GM12872 (cell line): ENCODE results near the gene ATP5F1E.

Source experiments
- CTCF ChIP-seq: IDR thresholded peaks from 3 replicates; pipeline ENCODE4 v1.5.1; 2011; ENCODE audit warnings: low read depth, mild to moderate bottlenecking, low read length, moderate library complexity; ENCODE audit not compliant: insufficient read depth

The ATP5F1E gene

GRCh38 chr20:58996226-58996611 lies 35.9 kb downstream of the ATP5F1E start:
- TF ChIP-seq CTCF, result no peak

DNA sequence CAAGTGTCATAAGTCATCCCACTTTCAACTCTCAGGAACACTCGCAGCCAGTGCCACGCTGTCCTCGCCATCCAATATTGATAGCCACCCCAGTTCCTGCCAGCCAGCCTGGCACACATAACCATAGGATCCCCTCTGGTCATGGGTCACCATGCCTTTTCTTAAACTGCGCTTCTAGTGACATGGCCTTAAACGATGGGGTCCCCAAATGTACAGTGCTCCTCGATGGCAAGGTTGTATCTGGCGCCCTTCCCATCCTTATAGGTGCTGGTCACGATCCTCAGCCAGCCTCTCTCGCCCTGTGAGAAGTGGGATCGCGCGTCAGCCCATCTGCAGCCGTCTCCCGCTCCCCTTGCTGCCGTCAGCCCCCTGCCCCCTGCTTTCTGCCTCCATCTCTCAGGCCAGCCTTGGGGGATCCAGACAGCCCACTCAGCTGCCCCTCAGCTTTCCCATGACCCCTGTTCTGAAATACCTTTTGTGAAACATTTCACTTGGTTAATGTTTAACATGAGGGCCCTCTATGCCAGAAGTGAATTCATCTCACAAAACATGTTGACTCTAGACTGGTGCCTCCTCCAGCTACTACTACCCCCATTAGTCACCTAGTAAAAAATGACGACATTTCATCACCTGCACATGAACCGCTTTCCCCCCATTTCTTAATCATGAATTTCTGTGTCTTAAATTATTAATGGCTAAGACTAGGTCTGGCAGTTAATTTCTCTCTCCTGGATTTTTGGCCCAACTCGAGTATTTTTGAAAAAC lies 36.5 kb downstream of the ATP5F1E start:
- no peak for TF ChIP-seq CTCF

DNA sequence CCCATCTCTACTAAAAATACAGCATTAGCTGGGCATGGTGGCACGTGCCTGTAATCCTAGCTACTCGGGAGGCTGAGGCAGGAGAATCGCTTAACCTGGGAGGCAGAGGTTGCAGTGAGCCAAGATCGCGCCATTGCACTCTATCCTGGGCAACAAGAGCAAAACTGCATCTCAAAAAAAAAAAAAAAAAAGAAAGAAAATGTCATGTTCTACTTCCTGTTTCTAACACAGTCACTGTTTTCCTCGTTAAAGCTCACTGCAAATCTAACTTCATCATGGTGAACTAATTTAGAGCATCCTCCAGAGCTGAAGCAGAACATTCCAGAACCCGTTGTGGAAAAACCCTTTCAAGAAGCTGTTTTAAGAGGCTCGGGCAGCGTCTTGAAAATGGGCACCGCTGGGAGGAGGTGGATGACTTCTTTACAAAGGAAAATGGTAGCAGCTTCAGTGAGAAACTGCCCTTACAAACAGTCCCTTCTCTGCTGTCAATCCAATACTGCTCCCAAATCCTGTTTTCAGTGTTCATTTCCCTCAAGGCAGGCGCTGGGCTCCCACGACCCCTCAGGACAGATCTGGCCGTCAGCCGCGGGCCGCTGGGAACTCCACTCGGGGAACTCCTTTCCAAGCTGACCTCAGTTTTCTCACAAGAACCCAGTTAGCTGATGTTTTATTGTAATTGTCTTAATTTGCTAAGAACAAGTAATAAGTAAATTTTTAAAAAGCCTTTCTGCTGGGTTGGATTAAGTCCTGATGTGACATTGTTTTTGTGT lies 37.6 kb downstream of the ATP5F1E start:
- no peak for TF ChIP-seq CTCF

GRCh38 chr20:58993332-58994248 lies 38.5 kb downstream of the ATP5F1E start:
- no peak for TF ChIP-seq CTCF

DNA sequence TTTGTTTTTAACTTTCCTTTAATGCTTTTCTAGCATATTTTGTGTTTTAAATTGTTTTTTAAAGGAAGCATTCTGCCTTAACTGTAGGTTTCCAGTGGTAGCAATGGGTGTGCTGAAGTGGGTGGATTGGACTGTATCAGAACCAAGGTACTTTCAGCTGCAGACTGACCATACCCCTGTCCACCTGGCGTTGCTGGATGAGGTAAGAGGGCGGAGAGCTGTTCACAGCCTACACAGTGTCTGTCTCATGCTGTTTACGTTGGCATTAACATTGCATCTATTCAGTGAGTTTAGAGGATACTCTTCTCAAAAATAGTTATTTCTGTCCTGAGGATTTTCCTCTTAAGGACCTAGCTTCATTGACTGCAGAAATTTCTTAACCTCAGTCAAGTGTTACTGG lies 39.2 kb downstream of the ATP5F1E start:
- TF ChIP-seq CTCF, result no peak

GRCh38 chr20:58991715-58992114 lies 40.4 kb downstream of the ATP5F1E start:
- TF ChIP-seq CTCF, result no peak

- TF ChIP-seq CTCF, result no peak
Measured at GRCh38 chr20:58990651-58991445, 41.3 kb downstream of the ATP5F1E start.
